ENCODE data around the gene CDHR1. TPM values are rescaled to one million over a fixed set of nuclear protein-coding genes. Genes with fewer than 3 reads are reported as not detected.

CDHR1 gene
- polyA plus RNA-seq, 1 experiment: not detected

Other genes starting within 250 kb of the CDHR1 start
- gene GHITM, start 55.0 kb upstream of the CDHR1 start, polyA plus RNA-seq (2011; rRNA removed): 189 and 227 TPM in 2 replicates
- gene GPR15LG, start 20.7 kb upstream of the CDHR1 start, polyA plus RNA-seq (2011; rRNA removed): not detected in 2 replicates
- gene LRIT2, start 31.0 kb downstream of the CDHR1 start, polyA plus RNA-seq (2011; rRNA removed): not detected in 2 replicates
- gene LRIT1, start 47.0 kb downstream of the CDHR1 start, polyA plus RNA-seq (2011; rRNA removed): not detected in 2 replicates
- gene RGR, start 50.5 kb downstream of the CDHR1 start, polyA plus RNA-seq (2011; rRNA removed): not detected in 2 replicates
- gene CCSER2, start 134.1 kb downstream of the CDHR1 start, polyA plus RNA-seq (2011; rRNA removed): 39.1 and 51.0 TPM in 2 replicates

All from AG04450 (cell line).